Transverse colon (tissue), 4 donors: Measurements from ENCODE around the gene OR4D1.

Experiments
- EP300 ChIP-seq: sonication (generic); formaldehyde crosslinking; IDR thresholded peaks from one replicate; pipeline ENCODE4 v1.6.1; 2017; ENCODE audit warnings: antibody characterized with exemption, low read depth
- POLR2A ChIP-seq: fragments of 450-650 bp; IDR thresholded peaks from one replicate; pipeline ENCODE4 v1.6.1; 2016; ENCODE audit warnings: antibody characterized with exemption, mild to moderate bottlenecking, moderate library complexity
- POLR2AphosphoS5 ChIP-seq, 3 donors: sonication (generic); formaldehyde crosslinking; IDR thresholded peaks; one replicate each; pipeline ENCODE4 v1.6.1; 2016; ENCODE audit warnings: antibody characterized with exemption in 3 of 3
- TF ChIP-seq, protein P1 (sequence below), 5 experiments: fragments of 200-600 bp in 3 of 5; fragments of 450-650 bp in 2 of 5; sonication (generic) in 3 of 5; IDR thresholded peaks; 1 replicate in 2 of 5; 2 replicates in 3 of 5; pipeline ENCODE4 v1.5.1; 2016 to 2017; ENCODE audit warnings: antibody characterized with exemption in 5 of 5, inconsistent platforms in 3 of 5, mild to moderate bottlenecking in 2 of 5, moderate library complexity in 1 of 5

DNA sequence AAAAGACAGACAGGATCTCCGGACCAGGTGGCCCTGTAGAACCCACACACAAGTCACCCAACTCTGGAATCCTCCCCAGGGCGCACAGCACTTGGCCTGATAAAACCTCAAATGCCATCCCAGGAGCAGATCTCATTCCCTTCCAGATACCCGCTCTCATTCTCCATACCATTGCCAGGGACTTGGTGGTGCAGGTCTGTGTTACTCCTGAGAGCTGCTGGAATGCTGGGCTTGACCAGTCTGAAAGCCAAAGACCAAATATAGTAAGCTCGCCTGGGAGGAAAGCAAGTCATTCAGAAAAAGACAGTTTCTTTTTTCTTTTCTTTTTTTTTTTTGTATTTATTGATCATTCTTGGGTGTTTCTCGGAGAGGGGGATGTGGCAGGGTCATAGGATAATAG is 60.2 kb downstream of the OR4D1 start:
- TF ChIP-seq, protein P1, sequence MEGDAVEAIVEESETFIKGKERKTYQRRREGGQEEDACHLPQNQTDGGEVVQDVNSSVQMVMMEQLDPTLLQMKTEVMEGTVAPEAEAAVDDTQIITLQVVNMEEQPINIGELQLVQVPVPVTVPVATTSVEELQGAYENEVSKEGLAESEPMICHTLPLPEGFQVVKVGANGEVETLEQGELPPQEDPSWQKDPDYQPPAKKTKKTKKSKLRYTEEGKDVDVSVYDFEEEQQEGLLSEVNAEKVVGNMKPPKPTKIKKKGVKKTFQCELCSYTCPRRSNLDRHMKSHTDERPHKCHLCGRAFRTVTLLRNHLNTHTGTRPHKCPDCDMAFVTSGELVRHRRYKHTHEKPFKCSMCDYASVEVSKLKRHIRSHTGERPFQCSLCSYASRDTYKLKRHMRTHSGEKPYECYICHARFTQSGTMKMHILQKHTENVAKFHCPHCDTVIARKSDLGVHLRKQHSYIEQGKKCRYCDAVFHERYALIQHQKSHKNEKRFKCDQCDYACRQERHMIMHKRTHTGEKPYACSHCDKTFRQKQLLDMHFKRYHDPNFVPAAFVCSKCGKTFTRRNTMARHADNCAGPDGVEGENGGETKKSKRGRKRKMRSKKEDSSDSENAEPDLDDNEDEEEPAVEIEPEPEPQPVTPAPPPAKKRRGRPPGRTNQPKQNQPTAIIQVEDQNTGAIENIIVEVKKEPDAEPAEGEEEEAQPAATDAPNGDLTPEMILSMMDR (IDR thresholded peaks at IDR 0.05): no peak
- no peak for TF ChIP-seq POLR2AphosphoS5 (IDR thresholded peaks at IDR 0.05)
- TF ChIP-seq POLR2A: no peak
- TF ChIP-seq EP300: no peak
